WTC11 (cell line): ENCODE data around the gene SNRPD1. TPM values are rescaled to one million over a fixed set of nuclear protein-coding genes. Genes with fewer than 3 reads are reported as not detected.

ENCODE experiments used
- ATAC-seq: fragments of 200-7000 bp; cut with Tn5 transposase; 2 replicates; pipeline ENCODE4 v1.10.0; 2021; ENCODE audit warnings: mild to moderate bottlenecking, moderate library complexity
- Bru-seq: library from RNA; stranded (reverse); fragments of 400-500 nt; gene quantifications from one replicate; lab custom pipeline; 2021; lab: Mats Ljungman, UMichigan
- CTCF ChIA-PET: fragments of 300-600 bp; sonication (Branson Sonifier 250); formaldehyde crosslinking; loops from one replicate; lab custom pipeline; 2021; ENCODE audit warnings: antibody characterized with exemption; lab: Charles Lee
- POLR2A ChIA-PET: fragments of 350-600 bp; sonication (Branson Sonifier 250); formaldehyde crosslinking; loops from one replicate; lab custom pipeline; 2021; ENCODE audit warnings: antibody characterized with exemption; lab: Charles Lee
- DNase-seq: peaks from one replicate; pipeline ENCODE4 v3.0.0; 2021; ENCODE audit warnings: low spot score
- H3K27ac Mint-ChIP-seq: 2 replicates; pipeline ENCODE4 v1.8.0; 2021; ENCODE audit warnings: mixed read lengths
- H3K27me3 Mint-ChIP-seq: 2 replicates; pipeline ENCODE4 v1.8.0; 2021; ENCODE audit warnings: low read depth, mild to moderate bottlenecking, moderate library complexity, mixed read lengths
- H3K36me3 Mint-ChIP-seq: 2 replicates; pipeline ENCODE4 v1.8.0; 2021; ENCODE audit warnings: mixed read lengths
- H3K4me1 Mint-ChIP-seq: 2 replicates; pipeline ENCODE4 v1.8.0; 2022; ENCODE audit warnings: mixed read lengths
- H3K4me3 Mint-ChIP-seq: 2 replicates; pipeline ENCODE4 v1.8.0; 2021; ENCODE audit warnings: mild to moderate bottlenecking, moderate library complexity, mixed read lengths
- H3K9me3 Mint-ChIP-seq: 2 replicates; pipeline ENCODE4 v1.8.0; 2021; ENCODE audit warnings: mixed read lengths
- AFF4 ChIP-seq: sonication (generic); formaldehyde crosslinking; IDR thresholded peaks from 2 replicates; pipeline ENCODE4 v1.8.1; 2023; ENCODE audit warnings: mild to moderate bottlenecking, missing genetic modification reagents, borderline replicate concordance
- ATF6 ChIP-seq: sonication (generic); formaldehyde crosslinking; IDR thresholded peaks from 2 replicates; pipeline ENCODE4 v1.8.1; 2023; ENCODE audit warnings: mild to moderate bottlenecking, missing genetic modification reagents
- CREM ChIP-seq: sonication (generic); formaldehyde crosslinking; IDR thresholded peaks from 2 replicates; pipeline ENCODE4 v1.8.1; 2022; ENCODE audit warnings: mild to moderate bottlenecking, missing genetic modification reagents, moderate library complexity
- E2F5 ChIP-seq: sonication (generic); formaldehyde crosslinking; IDR thresholded peaks from 2 replicates; pipeline ENCODE4 v1.8.1; 2022; ENCODE audit warnings: mild to moderate bottlenecking, moderate library complexity, missing genetic modification reagents
- EMX1 ChIP-seq: fragments of 250-450 bp; sonication (Bioruptor Pico); IDR thresholded peaks from 2 replicates; pipeline ENCODE4 v1.8.0; 2021; ENCODE audit warnings: mild to moderate bottlenecking
- FOXP1 ChIP-seq: sonication (generic); formaldehyde crosslinking; IDR thresholded peaks from 2 replicates; pipeline ENCODE4 v1.8.0; 2022; ENCODE audit warnings: missing genetic modification reagents, mild to moderate bottlenecking, moderate library complexity, borderline replicate concordance
- GRHL2 ChIP-seq: fragments of 250-450 bp; sonication (Bioruptor Pico); IDR thresholded peaks from 2 replicates; pipeline ENCODE4 v1.8.0; 2022; ENCODE audit warnings: mild to moderate bottlenecking, moderate library complexity; ENCODE audit not compliant: insufficient replicate concordance, severe bottlenecking
- IRF1 ChIP-seq: sonication (generic); formaldehyde crosslinking; IDR thresholded peaks from 2 replicates; pipeline ENCODE4 v1.8.0; 2023; ENCODE audit warnings: missing genetic modification reagents
- KAT7 ChIP-seq: sonication (generic); formaldehyde crosslinking; IDR thresholded peaks from 2 replicates; pipeline ENCODE4 v1.8.1; 2023; ENCODE audit warnings: missing genetic modification reagents, mild to moderate bottlenecking, borderline replicate concordance
- MLX ChIP-seq: sonication (generic); formaldehyde crosslinking; IDR thresholded peaks from 2 replicates; pipeline ENCODE4 v1.8.1; 2023; ENCODE audit warnings: mild to moderate bottlenecking, missing genetic modification reagents, moderate library complexity
- NFATC4 ChIP-seq: fragments of 250-450 bp; sonication (Bioruptor Pico); IDR thresholded peaks from 2 replicates; pipeline ENCODE4 v1.9.0; 2021; ENCODE audit warnings: mild to moderate bottlenecking
- NFYB ChIP-seq: sonication (generic); formaldehyde crosslinking; conservative IDR thresholded peaks from 2 replicates; pipeline ENCODE4 v1.8.0; 2022; ENCODE audit warnings: low read depth, missing genetic modification reagents
- NR1H2 ChIP-seq: sonication (generic); formaldehyde crosslinking; IDR thresholded peaks from 2 replicates; pipeline ENCODE4 v1.9.0; 2021; ENCODE audit warnings: mild to moderate bottlenecking, moderate library complexity, missing genetic modification reagents
- PRRX2 ChIP-seq: fragments of 250-450 bp; sonication (Bioruptor Pico); IDR thresholded peaks from 2 replicates; pipeline ENCODE4 v1.8.0; 2021; ENCODE audit warnings: mild to moderate bottlenecking
- TEAD4 ChIP-seq: sonication (generic); formaldehyde crosslinking; IDR thresholded peaks from 2 replicates; pipeline ENCODE4 v1.8.0; 2022; ENCODE audit warnings: mild to moderate bottlenecking, missing genetic modification reagents
- ZNF219 ChIP-seq: sonication (generic); formaldehyde crosslinking; IDR thresholded peaks from 2 replicates; pipeline ENCODE4 v1.8.0; 2023; ENCODE audit warnings: missing genetic modification reagents, mild to moderate bottlenecking, borderline replicate concordance
- ZNF396 ChIP-seq: fragments of 250-450 bp; sonication (Bioruptor Pico); IDR thresholded peaks from 2 replicates; pipeline ENCODE4 v1.8.0; 2021; ENCODE audit warnings: mild to moderate bottlenecking, moderate library complexity, borderline replicate concordance
- ZNF671 ChIP-seq: fragments of 250-450 bp; sonication (Bioruptor Pico); IDR thresholded peaks from 2 replicates; pipeline ENCODE4 v1.8.0; 2021; ENCODE audit warnings: mild to moderate bottlenecking
- long read RNA-seq, 3 experiments: library from RNA in 1 of 3; library from capped mRNA in 1 of 3; library from polyadenylated mRNA in 1 of 3; unstranded in 2 of 3; stranded (forward) in 1 of 3; transcript quantifications; one replicate each; pipeline ENCODE4 v2.0.0, GENCODE V29; 2021
- total RNA-seq: library from RNA; stranded (reverse); gene quantifications from 3 replicates; pipeline ENCODE4 v1.2.3, GENCODE V29; 2021
- TF ChIP-seq, protein P1 (sequence below): sonication (generic); formaldehyde crosslinking; IDR thresholded peaks from 2 replicates; pipeline ENCODE4 v1.8.1; 2023; ENCODE audit warnings: mild to moderate bottlenecking, missing genetic modification reagents, moderate library complexity
- TF ChIP-seq, protein P2 (sequence below): sonication (generic); formaldehyde crosslinking; IDR thresholded peaks from 2 replicates; pipeline ENCODE4 v1.8.0; 2022; ENCODE audit warnings: mild to moderate bottlenecking, missing genetic modification reagents
- TF ChIP-seq, protein P3 (sequence below): sonication (generic); formaldehyde crosslinking; IDR thresholded peaks from 2 replicates; pipeline ENCODE4 v1.8.1; 2023; ENCODE audit warnings: mild to moderate bottlenecking, moderate library complexity, missing genetic modification reagents

Gene SNRPD1
- total RNA-seq (136 to 140 TPM (median 137 TPM) in 3 replicates), Bru-seq, nascent RNA (percentile 94 among the genes with signal in this experiment)
- long read RNA-seq, experiment 1, full-length matches to known transcripts: 381 of 418 reads
- long read RNA-seq, experiment 1, partial matches to known transcripts: 13 of 418 reads
- long read RNA-seq, experiment 1, other reads (novel, unspliced or antisense): 24 of 418 reads
- long read RNA-seq, experiment 2, full-length matches to known transcripts: 276 of 341 reads
- long read RNA-seq, experiment 2, partial matches to known transcripts: 25 of 341 reads
- long read RNA-seq, experiment 2, other reads (novel, unspliced or antisense): 40 of 341 reads
- long read RNA-seq, experiment 3, full-length matches to known transcripts: 147 of 162 reads
- long read RNA-seq, experiment 3, partial matches to known transcripts: 8 of 162 reads
- long read RNA-seq, experiment 3, other reads (novel, unspliced or antisense): 7 of 162 reads

GRCh38 chr18:21612125-21613039, at the start of gene SNRPD1:
SNRPD1 (plus strand) TSS chr18:21612314; CDS start chr18:21612430, 116 bp downstream.
- H3K9me3 Mint-ChIP-seq: peaks cover 12% of the 10 kb centered on the region
- H3K4me1 Mint-ChIP-seq: peaks cover 21% of the 10 kb centered on the region
- peak within 1 kb of the TSS; percentile 97 for H3K4me3 Mint-ChIP-seq
- ATAC-seq (peak; percentile 97), DNase-seq (peak; percentile 91)
- peak within 1 kb of the TSS; percentile 99 for H3K27ac Mint-ChIP-seq
- POLR2A ChIA-PET: interaction anchor here (0.7 to 3.6 kb wide), 3 partner anchors 10 to 336 kb away, joined by 3 to 24 read pairs (median 8); partner anchors contain the start of gene ESCO1
- H3K27me3 Mint-ChIP-seq: no peaks in the 10 kb centered on the region; the same call in 1 of the 2 replicates
- CTCF ChIA-PET: interaction anchor here (0.6 to 6.3 kb wide), 6 partner anchors 9 to 1530 kb away, joined by 3 to 86 read pairs (median 4); partner anchors contain the start of gene ESCO1
- peaks cover 31% of the 10 kb centered on the region for H3K36me3 Mint-ChIP-seq
- TF ChIP-seq, protein P1, sequence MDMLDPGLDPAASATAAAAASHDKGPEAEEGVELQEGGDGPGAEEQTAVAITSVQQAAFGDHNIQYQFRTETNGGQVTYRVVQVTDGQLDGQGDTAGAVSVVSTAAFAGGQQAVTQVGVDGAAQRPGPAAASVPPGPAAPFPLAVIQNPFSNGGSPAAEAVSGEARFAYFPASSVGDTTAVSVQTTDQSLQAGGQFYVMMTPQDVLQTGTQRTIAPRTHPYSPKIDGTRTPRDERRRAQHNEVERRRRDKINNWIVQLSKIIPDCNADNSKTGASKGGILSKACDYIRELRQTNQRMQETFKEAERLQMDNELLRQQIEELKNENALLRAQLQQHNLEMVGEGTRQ (CRISPR knock-in tag): no peak
- TF ChIP-seq KAT7 (CRISPR knock-in tag): peak; percentile 75; the same call in 1 of the 2 replicates
- TF ChIP-seq NFATC4 (CRISPR knock-in tag): no peak
- peak; percentile 87 for TF ChIP-seq FOXP1 (CRISPR knock-in tag)
- TF ChIP-seq MLX (CRISPR knock-in tag): no peak
- TF ChIP-seq AFF4: no peak
- no peak for TF ChIP-seq ZNF396
- peak; percentile 74; the same call in 1 of the 2 replicates for TF ChIP-seq ZNF219 (CRISPR knock-in tag)
- TF ChIP-seq GRHL2 (CRISPR knock-in tag): no peak
- TF ChIP-seq, protein P2, sequence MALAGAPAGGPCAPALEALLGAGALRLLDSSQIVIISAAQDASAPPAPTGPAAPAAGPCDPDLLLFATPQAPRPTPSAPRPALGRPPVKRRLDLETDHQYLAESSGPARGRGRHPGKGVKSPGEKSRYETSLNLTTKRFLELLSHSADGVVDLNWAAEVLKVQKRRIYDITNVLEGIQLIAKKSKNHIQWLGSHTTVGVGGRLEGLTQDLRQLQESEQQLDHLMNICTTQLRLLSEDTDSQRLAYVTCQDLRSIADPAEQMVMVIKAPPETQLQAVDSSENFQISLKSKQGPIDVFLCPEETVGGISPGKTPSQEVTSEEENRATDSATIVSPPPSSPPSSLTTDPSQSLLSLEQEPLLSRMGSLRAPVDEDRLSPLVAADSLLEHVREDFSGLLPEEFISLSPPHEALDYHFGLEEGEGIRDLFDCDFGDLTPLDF: 0 out of 2 replicates have a peak, but pooled peaks have one; percentile 37
- TF ChIP-seq ZNF671 (CRISPR knock-in tag): no peak
- peak; percentile 69; the same call in 1 of the 2 replicates for TF ChIP-seq IRF1 (CRISPR knock-in tag)
- TF ChIP-seq ATF6: 0 out of 2 replicates have a peak, but pooled peaks have one; percentile 72
- TF ChIP-seq, protein P3, sequence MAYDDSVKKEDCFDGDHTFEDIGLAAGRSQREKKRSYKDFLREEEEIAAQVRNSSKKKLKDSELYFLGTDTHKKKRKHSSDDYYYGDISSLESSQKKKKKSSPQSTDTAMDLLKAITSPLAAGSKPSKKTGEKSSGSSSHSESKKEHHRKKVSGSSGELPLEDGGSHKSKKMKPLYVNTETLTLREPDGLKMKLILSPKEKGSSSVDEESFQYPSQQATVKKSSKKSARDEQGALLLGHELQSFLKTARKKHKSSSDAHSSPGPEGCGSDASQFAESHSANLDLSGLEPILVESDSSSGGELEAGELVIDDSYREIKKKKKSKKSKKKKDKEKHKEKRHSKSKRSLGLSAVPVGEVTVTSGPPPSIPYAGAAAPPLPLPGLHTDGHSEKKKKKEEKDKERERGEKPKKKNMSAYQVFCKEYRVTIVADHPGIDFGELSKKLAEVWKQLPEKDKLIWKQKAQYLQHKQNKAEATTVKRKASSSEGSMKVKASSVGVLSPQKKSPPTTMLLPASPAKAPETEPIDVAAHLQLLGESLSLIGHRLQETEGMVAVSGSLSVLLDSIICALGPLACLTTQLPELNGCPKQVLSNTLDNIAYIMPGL (CRISPR knock-in tag): peak; percentile 94
- no peak for TF ChIP-seq NR1H2 (CRISPR knock-in tag)
- 0 out of 2 replicates have a peak, but pooled peaks have one; percentile 39 for TF ChIP-seq EMX1 (CRISPR knock-in tag)
- TF ChIP-seq E2F5 (CRISPR knock-in tag): peak; percentile 93
- no peak for TF ChIP-seq PRRX2 (CRISPR knock-in tag)
- peak; percentile 80 for TF ChIP-seq TEAD4 (CRISPR knock-in tag)
- no peak for TF ChIP-seq NFYB (CRISPR knock-in tag)
- TF ChIP-seq CREM (CRISPR knock-in tag): peak; percentile 90
